Renal pelvis (tissue), 12 donors: ENCODE measurements around the gene TYRP1. TPM values are rescaled to one million over a fixed set of nuclear protein-coding genes. Genes with fewer than 3 reads are reported as not detected.
A peak's percentile ranks its signal among the peaks of the same experiment; 100 is the strongest.
"Not testable (repeated sequence)": the region's sequence is repeated elsewhere in the genome, so short reads cannot be mapped to it uniquely, and the experiment has no call there.

Source experiments
- DNase-seq: peaks from one replicate; pipeline ENCODE4 v3.0.0-alpha.2; 2013
- long read RNA-seq, 16 experiments: transcript quantifications; one replicate each; lab custom pipeline, GENCODE V29; 2026
- polyA plus RNA-seq, 3 donors: library from polyadenylated mRNA; unstranded; fragments of 120-200 nt; gene quantifications; one replicate each; pipeline ENCODE4 v1.2.1, GENCODE V29; 2013; ENCODE audit not compliant: insufficient read length in 3 of 3

TYRP1 gene
- polyA plus RNA-seq, result 1 to 10 TPM; 1.5 to 1.9 (median 1.5) TPM
- long read RNA-seq, donor 1, result 0 reads
- long read RNA-seq, donor 2, result 0 reads
- long read RNA-seq, donor 3, result 0 reads
- long read RNA-seq, donor 4, result 0 reads
- long read RNA-seq, donor 5, result 0 reads
- long read RNA-seq, donor 6, result 0 reads
- long read RNA-seq, donor 7, result 0 reads
- long read RNA-seq, donor 8, result 0 reads
- long read RNA-seq, donor 9, result 0 reads
- long read RNA-seq, donor 10, result 0 reads
- long read RNA-seq, donor 11, result 0 reads
- long read RNA-seq, donor 12, result 0 reads
- long read RNA-seq, donor 13, result 0 reads
- long read RNA-seq, donor 14, result 0 reads
- long read RNA-seq, donor 15, result 0 reads
- long read RNA-seq, donor 16, result 0 reads

DNA sequence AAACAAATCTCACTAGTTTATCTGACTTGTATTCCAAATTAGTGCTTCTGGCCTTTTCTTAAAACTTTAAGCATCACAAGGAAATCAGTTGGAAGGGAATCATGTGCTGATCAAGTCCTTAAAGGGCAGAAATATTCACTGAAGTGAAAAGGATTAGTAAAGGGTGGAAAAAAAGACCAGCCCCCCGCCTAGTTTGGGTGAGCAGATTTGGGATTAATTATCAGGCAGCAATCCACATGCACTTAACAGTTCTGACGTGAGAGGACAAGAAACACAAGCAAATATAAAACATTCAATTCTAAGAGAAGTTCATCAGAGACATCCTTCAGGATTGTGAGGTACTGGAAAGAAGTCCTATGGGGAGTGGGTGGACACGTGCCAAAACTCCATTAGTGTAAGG, at the start of gene TYRP1:
Gene TYRP1 (plus strand): TSS at position 245 of the 400 bp plus-strand sequence. CDS start 612 bp downstream, outside the sequence.
- no peak for DNase-seq

DNA sequence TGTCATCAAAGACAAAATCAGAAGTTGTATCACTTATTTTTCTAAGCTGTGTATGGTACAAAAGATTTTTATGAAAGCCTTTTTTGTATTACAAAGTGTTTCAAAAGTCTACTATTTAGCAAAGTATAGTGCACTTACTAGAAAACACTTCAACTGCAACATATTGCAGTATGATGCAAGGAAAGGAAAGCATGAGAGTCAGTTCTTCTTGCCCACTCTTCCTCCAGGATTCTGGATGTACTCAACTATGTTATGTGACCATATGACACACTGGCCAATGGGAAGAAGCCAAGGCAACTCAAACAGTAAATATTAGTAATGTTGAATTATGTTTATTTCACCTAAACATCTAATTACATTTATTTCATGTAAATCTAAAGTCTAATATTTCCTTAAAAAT, 49.5 kb upstream of the TYRP1 start:
- DNase-seq, result no peak

DNA sequence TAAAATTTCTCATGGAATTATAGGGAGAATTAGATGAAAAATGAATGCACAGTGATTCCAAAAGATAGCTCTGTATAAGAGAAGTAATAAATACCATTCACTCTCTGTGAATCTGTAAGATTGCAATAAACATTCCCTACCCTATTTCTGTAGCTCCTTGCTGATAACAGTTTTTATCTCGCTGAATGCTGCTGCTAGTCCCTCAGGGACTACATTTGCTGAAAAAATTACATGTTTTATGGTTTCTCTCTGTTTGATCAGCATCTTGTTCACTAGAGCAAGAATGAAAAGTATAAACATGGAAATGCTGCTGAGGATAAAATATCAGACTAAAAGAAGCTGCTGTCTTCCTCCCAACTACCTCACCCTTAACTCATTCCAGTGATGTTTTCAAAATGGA, 44.3 kb upstream of the TYRP1 start:
- no peak for DNase-seq

GRCh38 chr9:12651125-12651524, 42.1 kb upstream of the TYRP1 start:
- DNase-seq, result no peak

DNA sequence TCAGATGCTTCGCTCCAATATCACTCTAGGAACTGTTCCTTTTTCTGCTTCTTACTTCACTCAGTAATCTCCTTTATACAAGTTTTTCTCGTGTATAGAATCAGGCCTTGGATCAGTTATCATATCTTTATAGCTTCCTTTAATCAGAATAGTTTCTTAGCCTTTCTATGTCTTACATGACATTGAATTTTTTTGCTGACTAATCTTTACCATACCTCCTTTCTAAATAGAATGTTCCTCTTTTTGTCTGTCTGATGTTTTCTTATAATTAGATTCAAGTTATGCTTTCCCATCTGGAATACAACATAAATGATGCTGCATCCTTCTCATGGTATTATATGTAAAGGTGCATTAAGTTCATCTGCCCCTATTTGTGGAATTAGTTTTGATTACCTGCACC, 40.2 kb upstream of the TYRP1 start:
- no peak for DNase-seq

DNA sequence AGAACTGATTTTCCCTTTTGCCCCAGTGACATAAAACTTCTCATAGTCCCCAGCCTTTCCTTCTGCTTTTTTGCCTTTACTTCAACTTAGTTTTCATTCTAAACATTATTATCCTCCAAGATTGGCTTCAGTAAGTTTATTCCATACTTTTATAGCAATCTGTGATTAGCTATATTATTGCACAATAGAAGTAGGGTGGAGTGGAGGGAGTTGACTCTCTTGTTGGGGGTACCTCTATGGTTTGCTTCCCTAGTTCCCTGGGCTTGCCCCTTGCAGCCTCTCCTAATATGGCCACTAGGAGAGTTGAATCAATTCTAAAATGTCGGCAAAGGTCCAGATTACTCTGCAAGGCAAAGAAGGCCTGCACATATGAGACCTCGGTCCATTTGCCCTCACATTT, 36.4 kb upstream of the TYRP1 start:
- no peak for DNase-seq

DNA sequence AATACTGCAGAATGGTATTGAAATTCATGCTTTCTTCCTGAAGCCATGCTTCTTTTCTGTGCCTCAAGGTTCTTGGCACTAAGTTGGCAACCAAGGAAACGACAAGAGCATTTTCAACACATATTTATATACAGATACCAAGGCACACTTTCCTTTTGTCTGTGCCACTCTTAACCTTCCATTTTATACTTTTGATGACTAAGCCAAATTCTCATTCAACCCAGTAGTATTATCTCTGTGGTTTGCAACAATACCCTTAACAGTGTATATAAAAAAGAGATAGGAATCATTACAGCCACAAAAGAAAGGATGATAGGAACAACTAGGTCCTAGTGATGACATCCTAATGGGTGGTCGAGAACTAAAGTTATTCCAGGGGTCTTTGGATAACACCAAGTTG, 36.0 kb upstream of the TYRP1 start:
- no peak for DNase-seq

DNA sequence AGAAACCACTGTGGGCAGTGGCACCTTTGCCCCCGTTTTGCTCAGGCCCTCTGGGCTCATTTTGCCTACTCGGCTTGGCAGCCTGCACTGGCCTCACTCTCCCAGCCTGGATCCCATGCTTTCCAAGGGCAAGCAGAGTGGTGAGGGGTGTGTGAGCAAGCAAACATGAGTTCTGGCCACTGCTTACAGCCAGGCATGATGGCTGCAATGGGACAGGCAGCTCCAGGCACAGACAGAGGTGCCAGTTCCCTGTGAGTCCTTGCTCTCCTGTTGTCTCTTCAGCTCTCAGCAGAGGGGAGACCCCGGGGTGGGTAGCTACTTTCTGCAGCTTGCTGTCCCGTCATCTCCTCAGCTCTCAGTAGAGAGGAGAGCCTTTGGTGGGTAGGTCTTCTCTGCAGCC, 35.2 kb upstream of the TYRP1 start:
- DNase-seq, result no peak

- DNase-seq, result no peak
These were observed 34.5 kb upstream of the TYRP1 start for GRCh38 chr9:12658531-12659209.

- DNase-seq, result no peak
These were observed 34.0 kb upstream of the TYRP1 start for GRCh38 chr9:12659220-12659619.

- DNase-seq, result no peak
These were observed 26.4 kb upstream of the TYRP1 start for GRCh38 chr9:12666813-12667212.

DNA sequence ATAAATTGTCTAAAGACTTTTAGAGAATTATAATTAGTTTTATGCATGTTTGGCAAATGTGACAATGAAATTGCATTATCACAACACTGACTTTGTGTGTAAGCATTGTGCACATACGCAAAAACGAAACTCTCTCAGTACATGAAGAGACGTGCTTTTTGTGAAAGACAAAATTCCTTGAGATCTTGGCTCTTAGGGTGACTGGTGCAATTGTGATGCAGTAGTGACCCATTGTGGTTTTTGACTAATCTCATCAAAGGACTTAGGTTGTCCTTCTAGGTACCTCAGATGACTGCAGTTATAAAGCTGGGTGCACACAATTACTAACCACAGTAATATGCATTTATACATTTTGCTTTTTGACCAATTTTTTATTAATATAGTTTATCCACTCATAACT, 25.3 kb upstream of the TYRP1 start:
- DNase-seq, result no peak

- no peak for DNase-seq
These were observed 23.2 kb upstream of the TYRP1 start for GRCh38 chr9:12670006-12670405.

DNA sequence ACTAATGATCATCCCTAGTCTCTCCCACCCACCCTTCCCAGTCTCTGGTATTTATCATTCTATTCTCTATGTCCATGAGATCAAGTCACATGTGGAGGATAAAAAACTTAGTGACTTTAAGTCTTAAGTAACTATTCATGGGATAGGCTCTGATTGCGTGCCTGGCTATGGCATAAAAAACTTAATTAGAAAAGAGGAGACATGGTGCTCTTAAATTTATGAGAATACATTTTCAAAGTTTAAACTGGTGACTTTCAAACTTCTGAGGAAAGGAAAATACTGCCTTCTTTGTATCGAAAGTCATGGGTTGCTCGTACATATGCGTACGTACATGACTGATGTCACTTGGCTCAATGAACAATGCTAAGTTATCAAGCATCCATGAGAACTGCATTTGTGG, 18.2 kb upstream of the TYRP1 start:
- no peak for DNase-seq

GRCh38 chr9:12677462-12678126, 15.6 kb upstream of the TYRP1 start:
- not testable (repeated sequence) for DNase-seq

DNA sequence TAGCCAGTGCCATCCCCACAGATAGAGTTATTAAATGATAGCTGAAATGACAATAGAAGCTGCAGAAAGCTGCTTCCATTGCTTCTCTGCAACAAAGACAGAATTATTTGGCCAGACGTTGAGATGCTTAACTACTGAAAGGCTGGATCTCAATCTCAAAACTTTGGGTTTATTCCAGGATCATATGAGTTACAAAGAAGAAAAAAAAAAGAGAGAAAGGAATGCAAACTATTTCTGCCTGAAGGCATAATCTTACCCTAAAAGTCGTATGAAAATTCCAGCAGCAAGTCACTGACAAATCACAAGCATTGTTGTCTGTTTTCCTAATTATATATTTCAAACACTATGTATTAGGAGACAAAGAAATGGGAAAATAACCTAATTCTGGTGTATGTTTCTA, 12.8 kb upstream of the TYRP1 start:
- DNase-seq, result peak; percentile 28

DNA sequence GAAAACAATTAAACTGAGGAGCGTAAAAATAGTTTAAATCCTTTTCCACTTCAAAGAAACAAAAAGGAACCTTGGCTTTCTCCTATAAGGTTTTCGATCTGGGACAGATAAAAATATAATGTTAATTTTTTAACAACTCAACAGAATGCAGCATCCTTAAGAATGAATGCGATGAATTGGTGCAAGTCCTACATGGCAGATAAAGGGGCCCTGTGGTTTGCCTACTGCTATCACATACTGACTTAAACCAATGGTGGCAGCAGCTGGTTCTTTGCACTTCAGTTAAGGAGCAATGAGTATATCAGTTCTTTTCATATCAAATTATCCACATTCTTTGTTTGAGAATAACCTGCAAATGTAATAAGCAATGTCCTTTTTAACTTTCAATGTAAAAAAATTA, 12.4 kb upstream of the TYRP1 start:
- DNase-seq, result no peak

GRCh38 chr9:12681620-12682019, 11.6 kb upstream of the TYRP1 start:
- DNase-seq, result no peak

GRCh38 chr9:12684974-12685373, 8.2 kb upstream of the TYRP1 start:
- no peak for DNase-seq

GRCh38 chr9:12689233-12689632, 4.0 kb upstream of the TYRP1 start:
- no peak for DNase-seq

GRCh38 chr9:12694013-12694412, 828 bp downstream of the TYRP1 start:
- DNase-seq, result no peak

- no peak for DNase-seq
These were observed 2.3 kb downstream of the TYRP1 start for GRCh38 chr9:12695474-12695873.
